Tibial nerve (tissue), 4 donors: ENCODE results near the gene FGB. TPM values are rescaled to one million over a fixed set of nuclear protein-coding genes. Genes with fewer than 3 reads are reported as not detected.

Source experiments
- DNase-seq, 2 donors: peaks; one replicate each; pipeline ENCODE4 v3.0.0-alpha.2; 2019; ENCODE audit warnings: low spot score in 2 of 2
- H3K27ac ChIP-seq, 4 donors: fragments of 200-600 bp; sonication (generic) in 3 of 4; one replicate each; pipeline ENCODE4 v1.5.1; 2017 to 2019; ENCODE audit warnings: mild to moderate bottlenecking in 1 of 4
- H3K27me3 ChIP-seq, 2 donors: fragments of 200-600 bp; sonication (generic) in 1 of 2; one replicate each; pipeline versions ENCODE4 v1.5.1 to v1.6.0; 2017 to 2019
- H3K36me3 ChIP-seq, 3 donors: fragments of 200-600 bp; sonication (generic); one replicate each; pipeline ENCODE4 v1.5.1; 2018 to 2019
- H3K4me1 ChIP-seq, 4 donors: fragments of 200-600 bp; sonication (generic) in 3 of 4; one replicate each; pipeline ENCODE4 v1.5.1; 2017 to 2019
- H3K4me3 ChIP-seq, 4 donors: fragments of 200-600 bp; sonication (generic) in 3 of 4; one replicate each; pipeline ENCODE4 v1.5.1; 2017 to 2019; ENCODE audit warnings: mild to moderate bottlenecking in 1 of 4, moderate library complexity in 1 of 4
- H3K9me3 ChIP-seq, 4 donors: fragments of 200-600 bp; sonication (generic) in 3 of 4; one replicate each; pipeline ENCODE4 v1.5.1; 2017 to 2019
- CTCF ChIP-seq, 5 experiments: fragments of 200-600 bp in 3 of 5; fragments of 450-650 bp in 2 of 5; sonication (generic) in 3 of 5; IDR thresholded peaks; one replicate each; pipeline ENCODE4 v1.5.1; 2016 to 2019; ENCODE audit warnings: antibody characterized with exemption in 5 of 5, mild to moderate bottlenecking in 3 of 5, moderate library complexity in 2 of 5
- EP300 ChIP-seq, 2 donors: sonication (generic); formaldehyde crosslinking; IDR thresholded peaks; one replicate each; pipeline ENCODE4 v1.6.1; 2017; ENCODE audit warnings: antibody characterized with exemption in 2 of 2, mild to moderate bottlenecking in 1 of 2
- POLR2A ChIP-seq, 2 donors: fragments of 450-650 bp; IDR thresholded peaks; one replicate each; pipeline ENCODE4 v1.6.1; 2017; ENCODE audit warnings: antibody characterized with exemption in 2 of 2, mild to moderate bottlenecking in 2 of 2, moderate library complexity in 2 of 2
- WGBS, 2 donors: methylation state at CpG; one replicate each; pipeline ENCODE4 v1.1.5; 2018; 5-methylcytosine and 5-hydroxymethylcytosine counted together
- total RNA-seq, 4 donors: library from RNA; depleted of rRNA; stranded (reverse); fragments of >200 nt; gene quantifications; one replicate each; pipeline ENCODE4 v1.1.0, GENCODE V29; 2016

The FGB gene
- total RNA-seq, 4 donors from 2014 or later: not detected

GRCh38 chr4:154526151-154526550, 36.7 kb upstream of the FGB start:
- Histone ChIP-seq H3K36me3 (no peaks in the 10 kb centered on the region), H3K27ac (no peak overlapping the region), H3K27me3 (no peaks in the 10 kb centered on the region), H3K4me3 (no peak overlapping the region), H3K9me3 (no peaks in the 10 kb centered on the region), H3K4me1 (peaks cover 0 to 14% (median 0%) of the 10 kb centered on the region in 4 donors)
- no peak for DNase-seq
- 71 to 75% methylated on average over 2 of the region's 2 CpGs for WGBS, 2 donors
- TF ChIP-seq CTCF (IDR thresholded peaks at IDR 0.05): no peak
- TF ChIP-seq EP300 (IDR thresholded peaks at IDR 0.05): no peak
- TF ChIP-seq POLR2A (IDR thresholded peaks at IDR 0.05): no peak

GRCh38 chr4:154527308-154527707, 35.5 kb upstream of the FGB start:
- no peak overlapping the region for H3K27ac ChIP-seq
- peaks cover 0 to 14% (median 0%) of the 10 kb centered on the region in 4 donors for H3K4me1 ChIP-seq
- no peak for TF ChIP-seq EP300 (IDR thresholded peaks at IDR 0.05)
- no peak for TF ChIP-seq CTCF (IDR thresholded peaks at IDR 0.05)
- TF ChIP-seq POLR2A (IDR thresholded peaks at IDR 0.05): no peak
- WGBS, 2 donors: 86% methylated on average over 4 of the region's 4 CpGs
- no peaks in the 10 kb centered on the region for H3K9me3 ChIP-seq
- H3K27me3 ChIP-seq: no peaks in the 10 kb centered on the region
- no peak for DNase-seq
- H3K36me3 ChIP-seq: no peaks in the 10 kb centered on the region
- no peak overlapping the region for H3K4me3 ChIP-seq

- 41 to 42% methylated on average over 2 of the region's 2 CpGs for WGBS, 2 donors
Measured at GRCh38 chr4:154528869-154529268, 33.9 kb upstream of the FGB start.

GRCh38 chr4:154529728-154530519, 32.9 kb upstream of the FGB start:
- WGBS, 2 donors: 64 to 73% methylated on average over 4 of the region's 4 CpGs
- H3K4me1 ChIP-seq: peaks cover 0 to 14% (median 0%) of the 10 kb centered on the region in 4 donors
- H3K36me3 ChIP-seq: peaks cover 0 to 6% (median 0%) of the 10 kb centered on the region in 3 donors
- H3K4me3 ChIP-seq: no peak overlapping the region
- no peak overlapping the region for H3K27ac ChIP-seq
- H3K27me3 ChIP-seq: no peaks in the 10 kb centered on the region
- H3K9me3 ChIP-seq: no peaks in the 10 kb centered on the region
- no peak for DNase-seq
- no peak for TF ChIP-seq POLR2A (IDR thresholded peaks at IDR 0.05)
- no peak for TF ChIP-seq EP300 (IDR thresholded peaks at IDR 0.05)
- no peak for TF ChIP-seq CTCF (IDR thresholded peaks at IDR 0.05)

More at GRCh38 chr4:154528869-154529268, 33.9 kb upstream of the FGB start:
- no peak for DNase-seq
- Histone ChIP-seq H3K4me1 (peaks cover 0 to 14% (median 0%) of the 10 kb centered on the region in 4 donors), H3K36me3 (no peaks in the 10 kb centered on the region), H3K4me3 (no peak overlapping the region), H3K9me3 (no peaks in the 10 kb centered on the region), H3K27ac (no peak overlapping the region), H3K27me3 (no peaks in the 10 kb centered on the region)
- no peak for TF ChIP-seq POLR2A (IDR thresholded peaks at IDR 0.05)
- TF ChIP-seq EP300 (IDR thresholded peaks at IDR 0.05): no peak
- TF ChIP-seq CTCF (IDR thresholded peaks at IDR 0.05): no peak

GRCh38 chr4:154534296-154534695, 28.5 kb upstream of the FGB start:
- H3K9me3 ChIP-seq: no peaks in the 10 kb centered on the region
- H3K4me3 ChIP-seq: no peak overlapping the region
- no peak overlapping the region for H3K27ac ChIP-seq
- H3K27me3 ChIP-seq: no peaks in the 10 kb centered on the region
- DNase-seq: no peak
- peaks cover 0 to 41% (median 8%) of the 10 kb centered on the region in 3 donors for H3K36me3 ChIP-seq
- TF ChIP-seq EP300 (IDR thresholded peaks at IDR 0.05) (no peak), CTCF (IDR thresholded peaks at IDR 0.05) (no peak), POLR2A (IDR thresholded peaks at IDR 0.05) (no peak)
- peaks cover 0 to 7% (median 0%) of the 10 kb centered on the region in 4 donors for H3K4me1 ChIP-seq
- 65 to 69% methylated on average over 1 of the region's 1 CpG for WGBS, 2 donors
